HepG2 (cell line): ENCODE results near the gene SIGMAR1. TPM values are rescaled to one million over a fixed set of nuclear protein-coding genes. Genes with fewer than 3 reads are reported as not detected.

Source experiments
- AHR ChIP-seq: IDR thresholded peaks from 2 replicates; pipeline ENCODE4 v1.6.1; 2018; ENCODE audit warnings: missing genetic modification reagents, missing compliant biosample characterization
- CTCF ChIP-seq: sonication (generic); formaldehyde crosslinking; IDR thresholded peaks from 2 replicates; pipeline ENCODE4 v1.5.0; 2020; ENCODE audit warnings: mild to moderate bottlenecking, missing genetic modification reagents, moderate library complexity
- E2F2 ChIP-seq: sonication (generic); formaldehyde crosslinking; IDR thresholded peaks from 2 replicates; pipeline ENCODE4 v1.4.0; 2020; ENCODE audit warnings: missing genetic modification reagents, borderline replicate concordance
- KLF13 ChIP-seq: sonication (generic); formaldehyde crosslinking; IDR thresholded peaks from 2 replicates; pipeline ENCODE4 v1.4.0; 2020; ENCODE audit warnings: mild to moderate bottlenecking, missing genetic modification reagents
- MBNL3 ChIP-seq: fragments of 250-450 bp; sonication (Bioruptor Pico); conservative IDR thresholded peaks from 2 replicates; pipeline ENCODE4 v1.8.0; 2022; ENCODE audit warnings: mild to moderate bottlenecking, inconsistent platforms
- MXI1 ChIP-seq: IDR thresholded peaks from 3 replicates; pipeline ENCODE4 v1.6.1; 2012; ENCODE audit warnings: low read depth, low read length, inconsistent platforms, borderline replicate concordance
- ZC3H13 ChIP-seq: sonication (generic); formaldehyde crosslinking; IDR thresholded peaks from 2 replicates; pipeline ENCODE4 v1.8.1; 2023; ENCODE audit warnings: mild to moderate bottlenecking, missing genetic modification reagents, moderate library complexity
- ZNF3 ChIP-seq: IDR thresholded peaks from 2 replicates; pipeline ENCODE4 v1.7.0; 2017; ENCODE audit warnings: inconsistent platforms
- ZNF678 ChIP-seq: sonication (generic); formaldehyde crosslinking; IDR thresholded peaks from 2 replicates; pipeline ENCODE4 v1.4.0; 2020; ENCODE audit warnings: mild to moderate bottlenecking, missing genetic modification reagents
- ZNF713 ChIP-seq: sonication (generic); formaldehyde crosslinking; IDR thresholded peaks from 2 replicates; pipeline ENCODE4 v1.4.0; 2020; ENCODE audit warnings: mild to moderate bottlenecking, missing genetic modification reagents
- polyA plus RNA-seq, 8 experiments: library from polyadenylated mRNA; depleted of rRNA in 3 of 8; stranded (reverse) in 7 of 8; unstranded in 1 of 8; fragments of >200 nt; fragmentation: Illumina TruSeq in 4 of 8; extraction: Trizol in 4 of 8; gene quantifications; 2 replicates each; pipeline versions ENCODE4 v1.2.1 to v1.2.3, GENCODE V29; 2011 to 2016; ENCODE audit warnings: low read depth in 4 of 8, missing spikeins in 1 of 8, mixed read lengths in 1 of 8; ENCODE audit not compliant: insufficient read depth in 1 of 8
- total RNA-seq, 5 experiments: library from RNA; depleted of rRNA; stranded (reverse); fragments of >200 nt; fragmentation: Illumina TruSeq; extraction: Trizol; gene quantifications; 2 replicates each; pipeline ENCODE4 v1.2.3, GENCODE V29; 2016; ENCODE audit warnings: low read depth in 1 of 5
- TF ChIP-seq, protein P1 (sequence below): sonication (generic); formaldehyde crosslinking; IDR thresholded peaks from 2 replicates; pipeline ENCODE4 v1.8.0; 2022; ENCODE audit warnings: missing genetic modification reagents, mild to moderate bottlenecking, borderline replicate concordance
- TF ChIP-seq, protein P2 (sequence below): sonication (generic); formaldehyde crosslinking; IDR thresholded peaks from 2 replicates; pipeline ENCODE4 v1.8.1; 2022; ENCODE audit warnings: low read depth, mild to moderate bottlenecking, missing genetic modification reagents
- TF ChIP-seq, protein P3 (sequence below): sonication (generic); formaldehyde crosslinking; IDR thresholded peaks from 2 replicates; pipeline ENCODE4 v1.4.0; 2020; ENCODE audit warnings: missing genetic modification reagents, borderline replicate concordance
- TF ChIP-seq, protein P4 (sequence below): sonication (generic); formaldehyde crosslinking; IDR thresholded peaks from 2 replicates; pipeline ENCODE4 v1.5.1; 2020; ENCODE audit warnings: mild to moderate bottlenecking, missing genetic modification reagents, borderline replicate concordance
- TF ChIP-seq, protein P5 (sequence below): sonication (generic); formaldehyde crosslinking; conservative IDR thresholded peaks from 2 replicates; pipeline ENCODE4 v1.4.0; 2020; ENCODE audit warnings: mild to moderate bottlenecking, missing genetic modification reagents, moderate library complexity

The SIGMAR1 gene
- total and polyA plus RNA-seq, 2 of the 13 experiments (the other 11 are each of a cell fraction or from before 2014, with no cell fraction given), result 38.9 to 60.8 TPM

GRCh38 chr9:34644766-34645314 lies 7.3 kb upstream of the SIGMAR1 start (continued):
- TF ChIP-seq, protein P1, sequence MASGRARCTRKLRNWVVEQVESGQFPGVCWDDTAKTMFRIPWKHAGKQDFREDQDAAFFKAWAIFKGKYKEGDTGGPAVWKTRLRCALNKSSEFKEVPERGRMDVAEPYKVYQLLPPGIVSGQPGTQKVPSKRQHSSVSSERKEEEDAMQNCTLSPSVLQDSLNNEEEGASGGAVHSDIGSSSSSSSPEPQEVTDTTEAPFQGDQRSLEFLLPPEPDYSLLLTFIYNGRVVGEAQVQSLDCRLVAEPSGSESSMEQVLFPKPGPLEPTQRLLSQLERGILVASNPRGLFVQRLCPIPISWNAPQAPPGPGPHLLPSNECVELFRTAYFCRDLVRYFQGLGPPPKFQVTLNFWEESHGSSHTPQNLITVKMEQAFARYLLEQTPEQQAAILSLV (CRISPR knock-in tag), result no peak
- TF ChIP-seq, protein P2, sequence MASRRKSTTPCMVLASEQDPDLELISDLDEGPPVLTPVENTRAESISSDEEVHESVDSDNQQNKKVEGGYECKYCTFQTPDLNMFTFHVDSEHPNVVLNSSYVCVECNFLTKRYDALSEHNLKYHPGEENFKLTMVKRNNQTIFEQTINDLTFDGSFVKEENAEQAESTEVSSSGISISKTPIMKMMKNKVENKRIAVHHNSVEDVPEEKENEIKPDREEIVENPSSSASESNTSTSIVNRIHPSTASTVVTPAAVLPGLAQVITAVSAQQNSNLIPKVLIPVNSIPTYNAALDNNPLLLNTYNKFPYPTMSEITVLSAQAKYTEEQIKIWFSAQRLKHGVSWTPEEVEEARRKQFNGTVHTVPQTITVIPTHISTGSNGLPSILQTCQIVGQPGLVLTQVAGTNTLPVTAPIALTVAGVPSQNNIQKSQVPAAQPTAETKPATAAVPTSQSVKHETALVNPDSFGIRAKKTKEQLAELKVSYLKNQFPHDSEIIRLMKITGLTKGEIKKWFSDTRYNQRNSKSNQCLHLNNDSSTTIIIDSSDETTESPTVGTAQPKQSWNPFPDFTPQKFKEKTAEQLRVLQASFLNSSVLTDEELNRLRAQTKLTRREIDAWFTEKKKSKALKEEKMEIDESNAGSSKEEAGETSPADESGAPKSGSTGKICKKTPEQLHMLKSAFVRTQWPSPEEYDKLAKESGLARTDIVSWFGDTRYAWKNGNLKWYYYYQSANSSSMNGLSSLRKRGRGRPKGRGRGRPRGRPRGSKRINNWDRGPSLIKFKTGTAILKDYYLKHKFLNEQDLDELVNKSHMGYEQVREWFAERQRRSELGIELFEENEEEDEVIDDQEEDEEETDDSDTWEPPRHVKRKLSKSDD (CRISPR knock-in tag), result no peak
- no peak for TF ChIP-seq KLF13
- TF ChIP-seq AHR (CRISPR knock-in tag), result no peak
- TF ChIP-seq, protein P3, sequence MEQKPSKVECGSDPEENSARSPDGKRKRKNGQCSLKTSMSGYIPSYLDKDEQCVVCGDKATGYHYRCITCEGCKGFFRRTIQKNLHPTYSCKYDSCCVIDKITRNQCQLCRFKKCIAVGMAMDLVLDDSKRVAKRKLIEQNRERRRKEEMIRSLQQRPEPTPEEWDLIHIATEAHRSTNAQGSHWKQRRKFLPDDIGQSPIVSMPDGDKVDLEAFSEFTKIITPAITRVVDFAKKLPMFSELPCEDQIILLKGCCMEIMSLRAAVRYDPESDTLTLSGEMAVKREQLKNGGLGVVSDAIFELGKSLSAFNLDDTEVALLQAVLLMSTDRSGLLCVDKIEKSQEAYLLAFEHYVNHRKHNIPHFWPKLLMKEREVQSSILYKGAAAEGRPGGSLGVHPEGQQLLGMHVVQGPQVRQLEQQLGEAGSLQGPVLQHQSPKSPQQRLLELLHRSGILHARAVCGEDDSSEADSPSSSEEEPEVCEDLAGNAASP (CRISPR knock-in tag), result peak; percentile 55; the same call in 1 of the 2 replicates
- TF ChIP-seq MXI1, result peak; percentile 20; the same call in 1 of the 3 replicates
- no peak for TF ChIP-seq ZNF713 (CRISPR knock-in tag)
- no peak for TF ChIP-seq E2F2 (CRISPR knock-in tag)
- TF ChIP-seq CTCF (CRISPR knock-in tag), result no peak
- no peak for TF ChIP-seq ZC3H13
- TF ChIP-seq, protein P4, sequence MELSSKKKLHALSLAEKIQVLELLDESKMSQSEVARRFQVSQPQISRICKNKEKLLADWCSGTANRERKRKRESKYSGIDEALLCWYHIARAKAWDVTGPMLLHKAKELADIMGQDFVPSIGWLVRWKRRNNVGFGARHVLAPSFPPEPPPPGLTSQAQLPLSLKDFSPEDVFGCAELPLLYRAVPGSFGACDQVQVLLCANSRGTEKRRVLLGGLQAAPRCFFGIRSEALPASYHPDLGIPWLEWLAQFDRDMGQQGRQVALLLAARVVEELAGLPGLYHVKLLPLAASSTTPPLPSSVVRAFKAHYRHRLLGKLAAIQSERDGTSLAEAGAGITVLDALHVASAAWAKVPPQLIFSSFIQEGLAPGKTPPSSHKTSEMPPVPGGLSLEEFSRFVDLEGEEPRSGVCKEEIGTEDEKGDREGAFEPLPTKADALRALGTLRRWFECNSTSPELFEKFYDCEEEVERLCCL, result no peak
- no peak for TF ChIP-seq MBNL3 (CRISPR knock-in tag)
- TF ChIP-seq ZNF678 (CRISPR knock-in tag), result no peak
- TF ChIP-seq, protein P5, sequence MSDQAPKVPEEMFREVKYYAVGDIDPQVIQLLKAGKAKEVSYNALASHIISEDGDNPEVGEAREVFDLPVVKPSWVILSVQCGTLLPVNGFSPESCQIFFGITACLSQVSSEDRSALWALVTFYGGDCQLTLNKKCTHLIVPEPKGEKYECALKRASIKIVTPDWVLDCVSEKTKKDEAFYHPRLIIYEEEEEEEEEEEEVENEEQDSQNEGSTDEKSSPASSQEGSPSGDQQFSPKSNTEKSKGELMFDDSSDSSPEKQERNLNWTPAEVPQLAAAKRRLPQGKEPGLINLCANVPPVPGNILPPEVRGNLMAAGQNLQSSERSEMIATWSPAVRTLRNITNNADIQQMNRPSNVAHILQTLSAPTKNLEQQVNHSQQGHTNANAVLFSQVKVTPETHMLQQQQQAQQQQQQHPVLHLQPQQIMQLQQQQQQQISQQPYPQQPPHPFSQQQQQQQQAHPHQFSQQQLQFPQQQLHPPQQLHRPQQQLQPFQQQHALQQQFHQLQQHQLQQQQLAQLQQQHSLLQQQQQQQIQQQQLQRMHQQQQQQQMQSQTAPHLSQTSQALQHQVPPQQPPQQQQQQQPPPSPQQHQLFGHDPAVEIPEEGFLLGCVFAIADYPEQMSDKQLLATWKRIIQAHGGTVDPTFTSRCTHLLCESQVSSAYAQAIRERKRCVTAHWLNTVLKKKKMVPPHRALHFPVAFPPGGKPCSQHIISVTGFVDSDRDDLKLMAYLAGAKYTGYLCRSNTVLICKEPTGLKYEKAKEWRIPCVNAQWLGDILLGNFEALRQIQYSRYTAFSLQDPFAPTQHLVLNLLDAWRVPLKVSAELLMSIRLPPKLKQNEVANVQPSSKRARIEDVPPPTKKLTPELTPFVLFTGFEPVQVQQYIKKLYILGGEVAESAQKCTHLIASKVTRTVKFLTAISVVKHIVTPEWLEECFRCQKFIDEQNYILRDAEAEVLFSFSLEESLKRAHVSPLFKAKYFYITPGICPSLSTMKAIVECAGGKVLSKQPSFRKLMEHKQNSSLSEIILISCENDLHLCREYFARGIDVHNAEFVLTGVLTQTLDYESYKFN, result peak; percentile 96
- no peak for TF ChIP-seq ZNF3
